Measurements from ENCODE around the gene HINT2.

HINT2 gene

GRCh38 chr9:35800530-35800929, 14.3 kb downstream of the HINT2 start:
- no peak overlapping the region for H3K4me2 ChIP-seq

GRCh38 chr9:35798658-35799374, 16.0 kb downstream of the HINT2 start:
- Histone ChIP-seq H3K4me1 (no peaks in the 10 kb centered on the region), H3K9ac (no peak overlapping the region), H3K27ac (no peak overlapping the region), H3K36me3 (peaks cover 3% of the 10 kb centered on the region; the same call in 1 of the 2 replicates), H3K9me3 (no peaks in the 10 kb centered on the region), H3K27me3 (no peaks in the 10 kb centered on the region), H4K20me1 (no peaks in the 10 kb centered on the region), H3K4me3 (no peak overlapping the region), H3K4me2 (no peak overlapping the region)
- no peak for TF ChIP-seq Cebpa-rat (IDR thresholded peaks at IDR 0.05)

More at GRCh38 chr9:35800530-35800929, 14.3 kb downstream of the HINT2 start:
- peaks cover 4% of the 10 kb centered on the region; the same call in 1 of the 2 replicates for H3K36me3 ChIP-seq
- H3K9ac ChIP-seq = no peak overlapping the region
- TF ChIP-seq Cebpa-rat (IDR thresholded peaks at IDR 0.05) = no peak
- no peaks in the 10 kb centered on the region for H3K4me1 ChIP-seq
- H3K27me3 ChIP-seq = peaks cover 3% of the 10 kb centered on the region; the same call in 1 of the 2 replicates
- no peaks in the 10 kb centered on the region for H3K9me3 ChIP-seq
- H4K20me1 ChIP-seq = no peaks in the 10 kb centered on the region
- no peak overlapping the region for H3K4me3 ChIP-seq
- no peak overlapping the region for H3K27ac ChIP-seq

DNA sequence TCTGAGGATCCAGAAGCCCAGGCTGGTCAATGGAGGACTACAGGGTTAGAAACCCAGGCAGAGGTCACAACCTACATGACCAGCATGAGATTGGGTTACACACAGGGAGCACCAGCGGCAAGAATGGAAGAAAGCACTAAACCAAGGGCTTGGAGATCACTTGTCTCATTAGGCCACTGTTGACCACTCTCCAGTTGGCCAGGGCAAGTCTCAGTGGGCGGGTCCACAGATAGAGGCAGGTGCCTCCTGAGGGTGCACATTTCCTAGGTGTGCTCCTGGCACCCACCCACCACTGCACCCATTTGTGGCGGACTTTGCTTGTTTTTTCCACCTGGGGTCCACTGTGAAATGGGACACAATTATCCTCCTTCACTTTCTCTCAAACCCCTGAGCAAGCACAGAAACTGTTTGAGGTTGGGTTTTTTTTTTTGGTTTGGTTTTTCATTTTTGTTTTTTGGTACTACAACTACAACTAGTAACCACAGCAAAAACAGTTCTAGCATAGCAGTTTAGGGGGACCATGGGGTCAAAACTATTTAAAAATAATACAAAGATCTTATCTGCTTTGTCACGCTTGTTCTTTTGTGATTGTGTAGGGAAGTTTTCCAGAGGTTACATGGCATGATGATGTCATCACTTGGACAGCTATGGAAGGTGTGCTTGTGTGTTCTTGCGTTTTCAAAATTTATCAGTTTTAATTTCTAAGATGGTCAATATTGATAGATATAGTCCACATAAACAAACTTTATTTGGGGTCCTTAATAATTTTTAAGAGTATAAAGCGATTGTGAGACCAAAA, 17.3 kb downstream of the HINT2 start:
- Histone ChIP-seq H3K27ac (no peak overlapping the region), H3K4me1 (no peaks in the 10 kb centered on the region), H3K4me2 (no peak overlapping the region), H3K9me3 (no peaks in the 10 kb centered on the region), H3K4me3 (no peak overlapping the region), H3K9ac (no peak overlapping the region), H3K36me3 (peaks cover 3% of the 10 kb centered on the region; the same call in 1 of the 2 replicates), H3K27me3 (peaks cover under 1% of the 10 kb centered on the region; the same call in 1 of the 2 replicates), H4K20me1 (no peaks in the 10 kb centered on the region)
- no peak for TF ChIP-seq Cebpa-rat (IDR thresholded peaks at IDR 0.05)

- H3K4me3 ChIP-seq = no peak overlapping the region
- H3K4me2 ChIP-seq = no peak overlapping the region
- H3K27ac ChIP-seq = no peak overlapping the region
- no peaks in the 10 kb centered on the region for H4K20me1 ChIP-seq
- H3K27me3 ChIP-seq = peaks cover 13% of the 10 kb centered on the region
- H3K4me1 ChIP-seq = peaks cover 4% of the 10 kb centered on the region; the same call in 1 of the 2 replicates
- H3K9me3 ChIP-seq = no peaks in the 10 kb centered on the region
- no peak overlapping the region for H3K9ac ChIP-seq
- H3K36me3 ChIP-seq = peaks cover 3% of the 10 kb centered on the region; the same call in 1 of the 2 replicates
- no peak for TF ChIP-seq Cebpa-rat (IDR thresholded peaks at IDR 0.05)
Measured at GRCh38 chr9:35795695-35796094, 19.1 kb downstream of the HINT2 start.

DNA sequence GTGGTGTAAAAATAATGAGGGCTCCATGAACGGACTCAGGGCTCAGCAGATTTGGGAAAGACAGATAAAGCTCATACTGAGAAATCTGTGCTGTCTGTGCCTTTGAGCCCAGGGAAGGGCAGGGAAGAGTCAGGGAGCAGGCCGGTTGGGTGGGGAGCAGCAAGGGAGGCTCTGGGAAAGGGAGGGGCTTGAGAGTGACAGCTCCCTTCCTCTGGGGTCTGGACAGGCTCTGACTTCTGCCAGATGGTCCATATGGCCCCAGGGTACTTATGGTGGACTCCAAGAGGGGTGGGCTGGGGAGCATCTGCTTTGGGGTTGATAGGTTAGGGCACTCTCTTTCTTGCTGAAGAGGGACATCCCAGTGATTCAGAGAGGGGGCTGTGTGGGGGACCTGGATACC, 21.4 kb downstream of the HINT2 start:
- H3K27ac ChIP-seq = no peak overlapping the region
- no peak overlapping the region for H3K9ac ChIP-seq
- H3K4me3 ChIP-seq = no peak overlapping the region
- H3K36me3 ChIP-seq = no peaks in the 10 kb centered on the region
- no peak overlapping the region for H3K4me2 ChIP-seq
- H3K9me3 ChIP-seq = no peaks in the 10 kb centered on the region
- no peaks in the 10 kb centered on the region for H4K20me1 ChIP-seq
- H3K27me3 ChIP-seq = peaks cover 17% of the 10 kb centered on the region
- TF ChIP-seq Cebpa-rat (IDR thresholded peaks at IDR 0.05) = no peak
- peaks cover 8% of the 10 kb centered on the region; the same call in 1 of the 2 replicates for H3K4me1 ChIP-seq

DNA sequence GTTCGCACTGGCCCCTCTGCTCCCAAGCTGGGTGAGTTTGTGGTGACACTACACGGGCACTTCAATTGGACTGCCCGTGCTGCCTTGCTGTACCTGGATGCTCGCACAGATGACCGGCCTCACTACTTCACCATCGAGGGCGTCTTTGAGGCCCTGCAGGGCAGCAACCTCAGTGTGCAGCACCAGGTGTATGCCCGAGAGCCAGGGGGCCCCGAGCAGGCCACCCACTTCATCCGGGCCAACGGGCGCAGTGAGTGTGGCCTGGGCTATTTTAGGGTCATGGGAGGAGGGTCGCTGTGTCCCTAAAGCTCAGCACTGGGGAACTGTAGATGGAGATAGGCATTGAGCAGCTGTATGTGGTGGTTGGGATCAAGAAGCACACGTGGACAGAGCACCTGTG, 22.0 kb downstream of the HINT2 start:
- no peak overlapping the region for H3K9ac ChIP-seq
- H3K36me3 ChIP-seq = no peaks in the 10 kb centered on the region
- H3K9me3 ChIP-seq = no peaks in the 10 kb centered on the region
- no peak overlapping the region for H3K4me3 ChIP-seq
- H3K4me2 ChIP-seq = no peak overlapping the region
- no peak overlapping the region for H3K27ac ChIP-seq
- peaks cover 8% of the 10 kb centered on the region; the same call in 1 of the 2 replicates for H3K4me1 ChIP-seq
- no peaks in the 10 kb centered on the region for H4K20me1 ChIP-seq
- H3K27me3 ChIP-seq = peaks cover 17% of the 10 kb centered on the region
- TF ChIP-seq Cebpa-rat (IDR thresholded peaks at IDR 0.05) = no peak

DNA sequence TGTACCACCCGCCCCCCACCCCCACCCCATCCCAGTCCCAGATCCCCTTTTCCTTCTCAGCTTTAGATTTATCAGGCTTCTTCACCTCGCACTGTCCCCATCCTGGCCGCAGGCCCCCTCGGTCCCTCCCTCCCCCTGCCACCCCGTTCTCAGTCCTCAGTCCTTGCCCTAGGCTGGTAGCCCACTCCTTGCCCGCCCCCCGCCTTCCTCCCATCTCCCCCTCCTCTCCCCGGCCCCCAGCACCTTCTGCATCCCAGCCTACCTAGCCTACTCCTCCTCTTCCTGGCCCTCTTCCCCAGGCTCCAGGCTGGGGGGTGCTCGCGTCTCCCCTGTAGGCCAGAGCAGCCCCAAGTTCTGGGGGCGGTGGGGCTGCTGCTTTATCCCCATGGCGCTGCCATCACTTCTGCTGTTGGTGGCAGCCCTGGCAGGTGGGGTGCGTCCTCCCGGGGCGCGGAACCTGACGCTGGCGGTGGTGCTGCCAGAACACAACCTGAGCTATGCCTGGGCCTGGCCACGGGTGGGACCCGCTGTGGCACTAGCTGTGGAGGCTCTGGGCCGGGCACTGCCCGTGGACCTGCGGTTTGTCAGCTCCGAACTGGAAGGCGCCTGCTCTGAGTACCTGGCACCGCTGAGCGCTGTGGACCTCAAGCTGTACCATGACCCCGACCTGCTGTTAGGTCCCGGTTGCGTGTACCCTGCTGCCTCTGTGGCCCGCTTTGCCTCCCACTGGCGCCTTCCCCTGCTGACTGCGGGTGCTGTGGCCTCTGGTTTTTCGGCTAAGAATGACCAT, 22.6 kb downstream of the HINT2 start:
- H3K27ac ChIP-seq = no peak overlapping the region
- peaks cover 17% of the 10 kb centered on the region for H3K27me3 ChIP-seq
- no peak overlapping the region for H3K4me2 ChIP-seq
- H3K9ac ChIP-seq = no peak overlapping the region
- no peak overlapping the region for H3K4me3 ChIP-seq
- H3K4me1 ChIP-seq = peaks cover 12% of the 10 kb centered on the region; the same call in 1 of the 2 replicates
- H4K20me1 ChIP-seq = no peaks in the 10 kb centered on the region
- H3K36me3 ChIP-seq = no peaks in the 10 kb centered on the region
- no peak for TF ChIP-seq Cebpa-rat (IDR thresholded peaks at IDR 0.05)
- no peaks in the 10 kb centered on the region for H3K9me3 ChIP-seq

GRCh38 chr9:35791297-35791921, 23.4 kb downstream of the HINT2 start, which contains the start of gene NPR2:
TSS of gene NPR2 (plus strand) at chr9:35791591. CDS start at chr9:35792409, 818 bp downstream.
- H4K20me1 ChIP-seq = no peaks in the 10 kb centered on the region
- no peaks in the 10 kb centered on the region for H3K9me3 ChIP-seq
- H3K27me3 ChIP-seq = peaks cover 17% of the 10 kb centered on the region
- no peak for TF ChIP-seq Cebpa-rat (IDR thresholded peaks at IDR 0.05)
- no peak within 1 kb of the TSS for H3K27ac ChIP-seq
- peaks cover 12% of the 10 kb centered on the region; the same call in 1 of the 2 replicates for H3K4me1 ChIP-seq
- peak within 1 kb of the TSS; percentile 44 for H3K4me2 ChIP-seq
- H3K4me3 ChIP-seq = peak within 1 kb of the TSS; percentile 45; the same call in 1 of the 2 replicates
- no peak within 1 kb of the TSS for H3K9ac ChIP-seq
- no peaks in the 10 kb centered on the region for H3K36me3 ChIP-seq
